OCI-M2 (cell line): Measurements from ENCODE around the gene TMEM222.
A peak's percentile ranks its signal among the peaks of the same experiment; 100 is the strongest.
"Not testable (repeated sequence)": the region's sequence is repeated elsewhere in the genome, so short reads cannot be mapped to it uniquely, and the experiment has no call there.

Experiments used
- DNase-seq: peaks from one replicate; lab custom pipeline; 2025; ENCODE audit not compliant: unreplicated experiment; lab: John Stamatoyannopoulos, UW

Gene TMEM222, protein sequence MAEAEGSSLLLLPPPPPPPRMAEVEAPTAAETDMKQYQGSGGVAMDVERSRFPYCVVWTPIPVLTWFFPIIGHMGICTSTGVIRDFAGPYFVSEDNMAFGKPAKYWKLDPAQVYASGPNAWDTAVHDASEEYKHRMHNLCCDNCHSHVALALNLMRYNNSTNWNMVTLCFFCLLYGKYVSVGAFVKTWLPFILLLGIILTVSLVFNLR

DNA sequence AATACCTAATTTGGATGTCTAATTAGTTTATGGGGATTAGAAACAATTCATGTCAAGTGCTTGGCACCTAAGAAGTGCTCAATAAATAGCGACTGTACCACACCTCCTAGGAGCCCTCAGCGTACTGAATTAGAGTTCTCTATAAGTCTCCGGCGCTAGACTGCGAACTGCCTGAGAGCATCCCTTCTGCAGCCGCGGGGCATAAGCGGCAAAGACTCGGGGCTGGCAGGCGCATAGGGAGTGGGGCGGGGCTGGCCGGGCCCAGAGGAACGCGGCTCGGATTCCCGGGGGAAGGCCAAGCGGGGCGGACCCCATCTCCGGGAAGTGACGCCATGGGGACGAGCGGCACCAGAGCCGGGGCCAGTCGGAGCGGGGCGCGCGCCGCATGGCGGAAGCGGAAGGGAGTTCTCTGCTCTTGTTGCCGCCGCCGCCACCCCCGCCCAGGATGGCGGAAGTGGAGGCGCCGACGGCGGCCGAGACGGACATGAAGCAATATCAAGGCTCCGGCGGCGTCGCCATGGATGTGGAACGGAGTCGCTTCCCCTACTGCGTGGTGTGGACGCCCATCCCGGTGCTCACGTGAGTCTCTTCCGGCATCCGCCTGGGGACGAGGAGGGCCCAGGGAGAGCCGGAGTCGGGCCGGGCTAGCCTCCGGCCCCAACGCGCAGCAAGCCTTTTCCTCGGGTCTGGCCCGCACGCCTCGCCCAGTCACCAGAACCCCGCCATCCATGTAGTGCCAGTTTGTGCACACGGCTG lies at the start of gene TMEM222:
Gene TMEM222 (plus strand): TSS at position 351 of the 756 bp plus-strand sequence. CDS start 35 bp downstream, at position 386.
- peak; percentile 67 for DNase-seq

DNA sequence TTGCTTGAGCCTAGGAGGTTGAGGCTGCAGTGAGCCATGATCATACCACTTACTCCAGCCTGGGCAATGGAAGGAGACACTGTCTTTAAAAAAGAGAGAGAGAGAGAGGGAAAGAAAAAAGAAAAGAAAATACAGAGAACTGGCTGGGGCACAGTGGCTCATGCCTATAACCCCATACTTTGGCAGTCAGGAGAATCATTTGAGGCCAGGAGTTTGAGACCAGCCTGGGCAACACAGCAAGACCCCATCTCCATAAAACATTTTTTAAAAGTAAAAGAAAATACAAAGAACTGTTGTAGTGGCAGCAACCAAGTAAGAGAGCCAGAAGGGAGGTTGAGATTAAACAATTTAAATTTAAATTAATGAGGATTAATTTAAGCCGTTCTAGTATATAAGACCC lies 47.8 kb upstream of the TMEM222 start:
- no peak for DNase-seq

DNA sequence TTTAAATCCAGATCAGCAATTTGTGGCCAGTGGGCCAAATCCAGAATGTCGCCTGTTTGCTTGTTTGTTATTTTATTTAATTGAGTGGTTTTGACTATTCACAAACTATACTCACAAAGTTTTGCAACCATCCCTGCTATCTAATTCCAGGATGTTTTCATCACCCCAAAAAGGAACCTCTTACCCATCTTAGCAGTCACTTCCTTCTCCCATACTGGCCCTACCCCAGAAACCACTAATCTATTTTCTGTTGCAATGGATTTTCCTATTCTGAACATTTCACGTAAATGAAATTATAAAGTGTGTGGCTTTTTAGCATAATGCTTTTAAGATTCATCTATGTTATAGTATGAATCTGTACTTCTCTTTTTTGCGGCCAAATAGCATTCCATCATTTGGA lies 46.3 kb upstream of the TMEM222 start:
- no peak for DNase-seq

DNA sequence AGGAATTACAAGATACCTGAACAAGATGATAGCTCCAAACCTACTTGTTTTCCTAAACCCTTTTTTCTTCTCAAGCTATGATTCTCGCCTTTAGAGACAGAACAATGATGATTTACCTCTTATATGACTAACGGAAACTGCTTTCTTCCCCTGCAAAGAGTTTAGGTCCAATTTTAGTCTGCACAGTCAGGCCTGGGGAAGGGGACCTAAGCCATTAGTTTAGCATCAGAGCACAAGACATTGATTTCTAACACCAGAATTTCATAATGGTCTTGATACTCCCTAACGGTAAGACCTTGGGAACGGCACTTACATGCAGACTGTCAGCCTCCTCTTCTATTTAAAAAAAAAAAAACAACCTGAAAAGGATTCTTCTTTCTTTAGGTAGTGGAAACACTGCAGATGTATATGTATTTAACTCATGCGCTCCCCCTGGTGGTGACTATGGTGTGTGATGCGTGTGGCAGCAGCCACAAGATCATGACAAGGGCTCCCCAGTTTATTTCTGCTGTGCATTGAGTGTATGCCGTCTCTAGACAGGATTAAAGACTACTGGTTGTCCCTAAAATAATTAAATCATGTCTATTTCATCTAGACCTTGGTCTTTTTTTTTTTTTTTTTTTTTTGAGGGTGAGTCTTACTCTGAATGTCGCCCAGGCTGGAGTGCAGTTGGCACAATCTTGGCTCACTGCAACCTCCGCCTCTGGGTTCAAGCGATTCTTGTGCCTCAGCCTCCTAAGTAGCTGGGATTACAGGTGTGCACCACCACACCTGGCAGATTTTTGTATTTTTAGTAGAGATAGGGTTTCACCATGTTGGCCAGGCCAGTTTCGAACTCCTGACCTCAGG lies 37.3 kb upstream of the TMEM222 start:
- no peak for DNase-seq

DNA sequence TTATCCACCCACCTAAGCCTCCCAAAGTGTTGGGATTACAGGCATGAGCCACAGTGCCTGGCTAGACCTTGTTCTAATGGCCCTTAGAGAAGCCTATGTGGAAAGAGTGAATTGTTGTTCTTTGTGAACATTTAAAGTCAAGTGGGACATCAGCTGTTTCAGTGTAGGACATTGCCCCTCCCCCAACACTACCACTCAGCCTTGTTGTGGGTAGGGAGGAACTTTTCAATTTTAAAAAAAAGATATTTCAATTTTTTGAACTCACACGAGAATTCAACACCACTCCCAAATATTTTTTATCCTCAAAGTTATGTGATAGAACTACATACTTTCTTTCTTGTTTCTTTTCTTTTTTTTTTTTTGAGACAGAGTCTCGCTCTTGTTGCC lies 36.7 kb upstream of the TMEM222 start:
- no peak for DNase-seq

DNA sequence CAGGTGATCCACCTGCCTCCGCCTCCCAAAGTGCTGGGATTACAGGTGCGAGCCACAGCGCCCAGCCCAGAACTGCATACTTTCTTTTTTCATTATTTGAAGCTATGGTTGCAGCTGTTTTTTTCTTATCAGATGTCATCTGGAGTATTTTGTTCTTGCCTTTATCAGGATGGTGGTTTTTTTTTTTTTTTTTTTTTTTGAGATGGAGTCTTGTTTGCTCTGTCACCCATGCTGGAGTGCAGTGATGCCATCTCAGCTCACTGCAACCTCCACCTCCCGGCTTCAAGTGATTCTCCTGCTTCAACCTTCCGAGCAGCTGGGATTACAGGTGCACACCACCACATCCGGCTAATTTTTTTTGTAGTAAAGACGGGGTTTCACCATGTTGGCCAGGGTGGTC lies 36.1 kb upstream of the TMEM222 start:
- not testable (repeated sequence) for DNase-seq

DNA sequence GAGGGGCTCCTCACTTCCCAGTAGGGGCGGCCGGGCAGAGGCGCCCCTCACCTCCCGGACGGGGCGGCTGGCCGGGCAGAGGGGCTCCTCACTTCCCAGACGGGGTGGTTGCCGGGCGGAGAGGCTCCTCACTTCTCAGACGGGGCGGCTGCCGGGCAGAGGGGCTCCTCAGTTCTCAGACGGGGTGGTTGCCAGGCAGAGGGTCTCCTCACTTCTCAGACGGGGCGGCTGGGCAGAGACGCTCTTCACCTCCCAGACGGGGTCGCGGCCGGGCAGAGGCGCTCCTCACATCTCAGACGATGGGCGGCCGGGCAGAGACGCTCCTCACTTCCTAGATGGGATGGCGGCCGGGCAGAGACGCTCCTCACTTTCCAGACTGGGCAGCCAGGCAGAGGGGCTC lies 32.8 kb upstream of the TMEM222 start:
- not testable (repeated sequence) for DNase-seq

DNA sequence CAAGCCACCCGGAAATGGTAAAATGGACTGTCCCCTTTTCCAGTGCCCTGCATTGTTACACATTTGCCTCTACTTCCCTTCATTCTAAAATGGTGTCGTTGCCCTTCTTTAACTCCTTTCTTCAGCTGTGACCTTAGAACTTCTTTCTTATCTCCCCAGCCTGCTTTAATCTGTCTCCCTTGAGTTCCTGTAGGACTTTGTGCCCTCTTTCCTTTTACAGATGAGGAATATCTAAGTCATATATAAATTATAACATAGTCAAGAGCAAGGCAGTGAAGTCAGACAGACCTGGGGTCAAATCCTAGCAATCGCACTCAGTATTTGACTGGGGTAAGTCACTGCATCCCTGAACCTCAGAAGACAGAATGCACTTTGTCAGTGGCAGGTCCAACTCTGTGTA lies 31.4 kb upstream of the TMEM222 start:
- DNase-seq = no peak

DNA sequence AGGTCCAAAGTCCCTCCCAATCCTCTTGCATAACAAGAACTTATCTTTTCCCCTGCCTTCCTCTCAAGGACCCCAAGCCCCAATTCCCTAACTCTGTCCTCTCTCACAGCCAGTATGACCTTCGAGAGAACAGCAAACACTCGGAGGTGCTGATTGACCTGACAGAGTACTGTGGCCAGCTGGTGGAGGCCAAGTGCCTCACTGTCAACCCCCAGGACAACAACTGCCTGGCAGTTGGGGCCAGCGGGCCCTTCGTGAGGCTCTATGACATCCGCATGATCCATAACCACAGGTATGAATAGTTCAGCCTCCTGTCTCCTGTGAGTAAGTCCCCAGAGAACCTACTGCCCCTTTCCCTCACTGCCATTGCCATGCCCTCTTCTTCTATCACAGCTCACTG lies 29.9 kb upstream of the TMEM222 start:
- DNase-seq = no peak

DNA sequence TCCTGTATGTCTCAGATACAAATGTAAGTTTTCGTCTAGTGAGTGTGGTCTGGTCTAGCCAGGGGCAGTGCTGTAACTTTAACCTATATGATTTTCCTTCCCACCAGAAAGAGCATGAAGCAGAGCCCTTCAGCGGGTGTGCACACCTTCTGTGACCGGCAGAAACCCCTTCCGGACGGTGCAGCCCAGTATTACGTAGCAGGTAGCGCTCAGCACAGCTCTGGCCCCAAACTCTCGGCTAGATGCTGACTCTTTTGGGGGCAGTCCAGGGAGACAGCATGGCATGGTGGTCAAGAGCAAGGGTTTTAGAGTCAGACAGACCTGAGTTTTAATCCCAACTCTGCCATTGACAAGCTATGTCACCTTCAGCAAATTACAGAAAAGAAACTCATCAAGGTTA lies 28.0 kb upstream of the TMEM222 start:
- no peak for DNase-seq

DNA sequence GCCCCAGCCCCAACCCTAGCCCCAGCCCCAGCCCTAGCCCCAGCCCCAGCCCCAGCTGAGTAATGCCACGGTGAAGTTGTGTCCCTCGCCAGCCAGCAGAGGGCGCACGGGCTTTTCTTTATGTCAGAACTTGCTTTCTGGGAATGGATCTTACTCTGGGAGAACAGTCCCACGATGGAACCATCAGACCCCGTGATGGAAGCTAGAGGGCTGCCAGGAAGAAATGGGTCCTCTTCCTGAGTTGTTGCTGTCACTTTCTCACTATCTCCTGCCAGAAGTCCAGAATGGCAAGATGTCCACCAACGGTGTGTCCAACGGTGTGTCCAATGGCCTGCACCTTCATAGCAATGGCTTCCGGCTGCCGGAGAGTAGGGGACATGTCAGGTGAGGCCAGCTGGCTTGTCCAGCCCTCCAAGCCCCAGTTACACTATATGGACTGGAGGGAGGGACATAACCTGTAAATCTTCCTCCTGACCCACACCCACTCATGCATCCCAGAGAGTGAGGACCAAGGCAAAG lies 25.1 kb upstream of the TMEM222 start:
- no peak for DNase-seq

DNA sequence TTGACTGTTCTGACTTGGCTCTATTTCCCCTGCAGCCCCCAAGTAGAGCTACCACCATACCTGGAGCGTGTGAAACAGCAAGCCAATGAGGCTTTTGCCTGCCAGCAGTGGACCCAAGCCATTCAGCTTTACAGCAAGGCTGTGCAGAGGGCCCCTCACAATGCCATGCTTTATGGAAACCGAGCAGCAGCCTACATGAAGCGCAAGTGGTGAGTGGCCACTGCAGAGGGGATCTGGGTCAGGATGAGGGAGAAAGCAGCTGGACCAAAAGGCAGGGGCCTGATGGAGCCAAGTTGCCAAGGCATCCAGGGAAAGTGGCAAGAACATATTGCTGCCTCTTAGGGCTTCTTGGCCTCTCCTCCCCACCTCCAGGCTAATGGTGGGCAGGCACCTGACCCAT lies 24.1 kb upstream of the TMEM222 start:
- DNase-seq = no peak

DNA sequence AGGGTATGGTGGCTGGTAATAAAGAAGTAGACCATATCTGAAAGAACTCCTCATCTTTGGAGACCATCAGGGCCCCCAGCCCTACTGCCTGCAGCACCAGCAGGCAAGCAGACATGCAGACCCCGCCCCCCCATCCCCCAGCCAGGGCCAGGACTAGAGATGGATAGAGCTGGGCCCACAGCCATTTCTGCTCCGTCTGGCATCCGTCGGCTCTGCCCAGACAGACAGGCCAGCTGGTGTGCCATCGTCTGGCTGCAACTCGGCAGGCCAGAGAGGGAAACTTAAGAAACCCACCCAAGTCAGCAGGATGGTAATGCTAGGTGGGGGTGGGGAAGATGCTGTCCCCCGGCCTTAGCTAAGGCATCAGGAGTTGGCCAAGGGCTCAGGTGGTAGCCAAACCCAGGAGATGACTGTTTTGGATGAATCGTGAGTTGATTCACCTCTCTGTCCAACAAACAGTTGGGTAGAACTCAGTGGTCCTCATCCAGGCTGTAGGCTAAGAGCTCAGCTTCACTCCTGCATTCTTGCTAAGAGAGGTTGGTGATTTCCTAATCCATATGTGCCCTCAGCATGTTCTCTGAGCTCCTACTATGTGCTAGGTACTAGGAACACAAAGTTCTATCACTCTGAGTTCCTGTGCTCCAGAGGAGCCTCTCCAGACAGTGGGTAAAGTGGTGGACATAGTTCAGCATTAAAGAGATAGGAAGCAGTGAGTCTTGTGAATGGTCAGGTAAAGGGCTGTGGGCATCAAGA lies 23.2 kb upstream of the TMEM222 start:
- DNase-seq = no peak

DNA sequence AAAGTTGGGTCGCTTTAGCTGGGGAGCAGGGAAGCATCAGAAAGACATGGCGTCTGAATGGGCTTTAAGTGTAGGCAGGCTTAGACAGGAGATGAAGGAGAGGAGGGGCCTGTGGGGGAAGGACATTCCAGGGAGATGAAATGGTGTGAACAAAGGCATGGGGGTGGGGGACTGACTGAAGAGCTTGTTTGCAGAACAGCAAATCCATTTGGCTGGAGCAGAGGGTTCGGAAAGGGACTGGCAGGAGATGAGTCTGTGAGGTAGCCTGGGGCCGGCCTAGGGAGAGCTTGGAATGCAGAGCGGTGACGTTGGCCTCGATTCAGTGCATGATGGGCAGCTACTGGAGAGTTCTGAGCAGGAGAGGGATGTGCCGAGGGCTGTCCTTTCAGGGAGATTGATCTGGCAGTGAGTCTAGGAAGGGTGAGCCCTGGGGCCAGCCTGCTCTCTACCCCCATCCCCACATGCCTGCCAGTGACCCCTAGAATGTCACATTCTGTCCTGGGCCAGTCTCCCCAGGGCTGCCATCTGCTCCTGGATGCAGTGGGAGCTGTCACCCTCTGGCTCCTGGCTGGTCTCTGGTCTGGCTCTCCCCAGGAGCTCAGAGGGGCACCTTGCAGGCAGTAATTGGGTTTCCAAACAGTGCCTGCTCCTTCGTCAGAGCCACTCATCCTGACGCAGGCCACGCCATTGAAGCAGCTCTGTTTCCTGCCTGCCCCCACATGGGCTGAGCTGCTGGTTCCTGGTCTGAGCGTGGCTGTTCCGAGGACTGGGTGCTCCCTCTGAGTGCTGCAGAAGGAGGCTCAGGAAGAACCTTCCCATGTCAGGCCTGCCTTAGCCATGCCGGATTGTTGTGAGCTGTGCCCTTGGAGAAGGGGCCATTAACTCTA lies 22.3 kb upstream of the TMEM222 start:
- DNase-seq = no peak

DNA sequence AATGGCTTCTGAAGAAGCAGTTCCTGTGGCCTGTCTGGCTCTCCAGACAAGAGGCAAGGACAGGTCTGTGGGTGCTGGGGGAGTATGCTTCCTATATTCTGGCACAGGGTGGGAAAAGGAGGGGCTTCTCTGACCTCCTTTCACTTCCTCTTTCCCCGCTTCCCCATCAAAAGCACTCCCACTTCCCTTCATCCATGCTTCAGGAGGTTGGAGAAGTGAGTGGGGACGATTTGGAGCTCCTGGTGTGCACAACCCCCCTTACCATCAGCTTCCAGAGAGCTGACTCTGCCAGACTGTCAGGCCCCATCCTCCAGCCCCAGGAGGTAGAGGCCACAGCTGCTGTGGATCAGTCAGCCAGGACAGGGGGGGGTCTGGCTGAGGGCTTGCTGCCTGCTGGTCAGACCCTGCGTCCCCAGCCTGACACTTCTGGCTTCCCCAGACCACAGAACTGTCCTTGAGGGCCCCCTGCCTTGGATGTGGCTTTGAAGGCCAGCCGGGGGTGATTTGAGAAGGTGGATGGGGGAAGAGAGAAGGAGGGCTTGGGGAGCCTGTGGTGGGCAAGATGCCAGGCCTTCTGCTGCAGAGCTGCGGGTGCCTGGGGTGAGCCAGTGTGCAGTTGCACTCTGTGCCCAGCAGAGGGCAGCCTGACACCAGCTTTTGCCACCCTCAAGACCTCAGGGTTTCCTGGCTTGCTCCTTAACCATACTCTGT lies 21.5 kb upstream of the TMEM222 start:
- no peak for DNase-seq

DNA sequence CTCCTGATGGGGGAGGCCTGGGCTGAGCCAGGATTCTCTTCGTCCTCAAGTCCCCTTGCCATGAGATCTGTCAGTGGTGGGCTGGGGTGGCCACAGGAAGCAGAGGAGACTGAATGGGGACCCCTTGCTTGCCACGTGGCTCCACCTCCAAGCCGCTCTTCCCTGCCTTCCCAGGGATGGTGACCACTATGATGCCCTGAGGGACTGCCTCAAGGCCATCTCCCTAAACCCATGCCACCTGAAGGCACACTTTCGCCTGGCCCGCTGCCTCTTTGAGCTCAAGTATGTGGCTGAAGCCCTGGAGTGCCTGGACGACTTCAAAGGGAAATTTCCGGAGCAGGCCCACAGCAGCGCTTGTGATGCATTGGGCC lies 20.9 kb upstream of the TMEM222 start:
- DNase-seq = no peak

DNA sequence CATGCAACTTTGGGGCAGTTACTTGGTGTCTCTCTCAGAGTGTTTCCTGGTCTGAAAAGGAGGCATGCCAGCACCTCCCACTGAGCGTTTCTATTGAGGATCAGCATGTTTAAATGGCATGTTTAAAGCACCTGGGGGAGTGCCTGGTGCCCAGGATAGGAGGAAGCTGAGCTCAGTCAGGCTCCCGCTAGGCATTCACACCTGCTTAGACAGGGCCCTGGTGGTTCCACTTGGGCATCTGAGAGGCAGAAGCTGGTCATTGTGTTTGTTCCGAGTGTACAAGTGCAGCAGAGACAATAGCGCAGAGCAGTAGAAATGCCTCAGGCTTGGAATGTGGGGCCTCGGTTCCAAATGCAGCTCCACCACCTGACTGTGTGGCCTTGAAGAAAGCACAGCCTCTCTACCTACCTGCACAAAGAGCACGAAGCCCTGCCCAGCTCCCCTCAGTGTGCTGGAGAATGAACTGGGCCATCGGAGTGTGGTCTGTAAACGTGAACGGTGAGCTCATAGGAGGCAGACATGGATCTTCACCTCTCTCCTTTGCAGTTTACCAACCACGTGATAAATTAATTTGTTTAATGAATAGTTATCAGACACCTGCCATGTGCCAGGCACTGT lies 20.3 kb upstream of the TMEM222 start:
- DNase-seq = no peak

DNA sequence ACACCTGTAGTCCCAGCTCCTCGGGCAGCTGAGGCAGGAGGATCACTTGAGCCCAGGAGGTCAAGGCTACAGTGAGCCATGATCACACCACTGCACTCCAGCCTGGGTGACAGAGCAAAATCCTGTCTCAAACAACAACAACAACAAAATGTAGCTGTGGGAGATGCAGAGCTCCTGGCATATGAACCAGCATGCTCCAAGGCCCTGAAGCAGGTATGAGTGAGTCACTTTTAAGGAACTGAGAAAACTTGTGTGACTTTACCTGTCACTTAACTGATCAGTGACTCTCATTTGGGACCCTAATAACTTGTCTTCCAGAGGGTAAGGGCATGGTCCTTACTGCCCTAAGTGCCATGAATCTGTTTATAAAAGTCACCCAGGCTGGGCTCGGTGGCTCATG lies 19.4 kb upstream of the TMEM222 start:
- DNase-seq = no peak

DNA sequence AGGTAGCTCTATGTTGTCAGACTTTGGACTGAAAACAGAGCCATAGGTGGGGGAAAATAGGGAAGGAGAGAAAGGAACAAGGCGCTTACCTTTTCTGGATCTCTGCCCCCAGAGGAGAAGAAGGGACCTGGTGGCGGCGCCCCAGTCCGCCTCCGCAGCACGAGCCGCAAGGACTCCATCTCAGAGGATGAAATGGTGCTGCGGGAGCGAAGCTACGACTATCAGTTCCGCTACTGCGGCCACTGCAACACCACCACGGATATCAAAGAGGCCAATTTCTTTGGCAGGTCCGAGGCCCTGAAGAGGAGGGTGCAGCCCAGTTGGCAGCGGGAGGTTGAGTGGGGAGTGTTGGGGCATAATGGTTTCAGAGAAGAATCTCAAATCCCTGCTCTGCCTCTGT lies 18.5 kb upstream of the TMEM222 start:
- no peak for DNase-seq
